ENCODE measurements around the gene BEST4.
"Not testable (repeated sequence)": the region's sequence is repeated elsewhere in the genome, so short reads cannot be mapped to it uniquely, and the experiment has no call there.

Gene BEST4

GRCh38 chr1:44819196-44819607 lies 31.2 kb upstream of the BEST4 start:
- DNase-seq: no peak

- DNase-seq: no peak
Observed at GRCh38 chr1:44817771-44818495, 30.0 kb upstream of the BEST4 start.

DNA sequence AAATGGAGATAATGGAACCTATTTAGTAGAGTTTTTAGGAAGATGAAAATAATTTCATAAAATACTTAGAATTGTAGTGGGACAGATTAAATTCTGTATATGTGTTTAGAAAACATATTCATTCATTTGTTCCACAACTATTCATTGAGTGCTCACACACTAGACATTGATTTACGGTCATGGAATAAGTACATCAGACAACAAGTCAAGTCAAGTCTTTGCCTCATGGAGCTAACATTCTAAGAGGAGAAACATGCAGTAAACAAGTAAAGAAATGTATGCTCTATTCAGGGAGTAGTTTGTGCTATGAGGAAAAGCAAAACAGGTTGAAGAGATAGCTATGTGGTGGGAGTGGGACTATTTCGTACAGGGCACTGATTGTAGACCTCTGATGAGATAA lies 29.3 kb upstream of the BEST4 start:
- DNase-seq: no peak

DNA sequence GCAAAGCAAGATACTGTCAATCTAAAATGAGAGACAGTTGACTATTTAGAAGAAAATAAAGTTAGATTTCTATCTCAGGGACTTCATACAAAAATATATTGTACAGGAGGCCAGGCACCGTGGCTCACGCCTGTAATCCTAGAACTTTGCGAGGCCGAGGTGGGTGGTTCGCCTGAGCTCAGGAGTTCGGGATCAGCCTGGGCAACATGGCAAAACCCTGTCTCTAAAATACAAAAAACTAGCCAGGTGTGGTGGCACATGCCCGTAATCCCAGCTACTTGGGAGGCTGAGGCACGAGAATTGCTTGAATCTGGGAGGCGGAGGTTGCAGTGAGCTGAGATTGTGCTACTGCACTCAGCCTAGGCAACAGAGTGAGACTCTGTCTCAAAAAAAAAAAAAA lies 28.0 kb upstream of the BEST4 start:
- DNase-seq: not testable (repeated sequence)

DNA sequence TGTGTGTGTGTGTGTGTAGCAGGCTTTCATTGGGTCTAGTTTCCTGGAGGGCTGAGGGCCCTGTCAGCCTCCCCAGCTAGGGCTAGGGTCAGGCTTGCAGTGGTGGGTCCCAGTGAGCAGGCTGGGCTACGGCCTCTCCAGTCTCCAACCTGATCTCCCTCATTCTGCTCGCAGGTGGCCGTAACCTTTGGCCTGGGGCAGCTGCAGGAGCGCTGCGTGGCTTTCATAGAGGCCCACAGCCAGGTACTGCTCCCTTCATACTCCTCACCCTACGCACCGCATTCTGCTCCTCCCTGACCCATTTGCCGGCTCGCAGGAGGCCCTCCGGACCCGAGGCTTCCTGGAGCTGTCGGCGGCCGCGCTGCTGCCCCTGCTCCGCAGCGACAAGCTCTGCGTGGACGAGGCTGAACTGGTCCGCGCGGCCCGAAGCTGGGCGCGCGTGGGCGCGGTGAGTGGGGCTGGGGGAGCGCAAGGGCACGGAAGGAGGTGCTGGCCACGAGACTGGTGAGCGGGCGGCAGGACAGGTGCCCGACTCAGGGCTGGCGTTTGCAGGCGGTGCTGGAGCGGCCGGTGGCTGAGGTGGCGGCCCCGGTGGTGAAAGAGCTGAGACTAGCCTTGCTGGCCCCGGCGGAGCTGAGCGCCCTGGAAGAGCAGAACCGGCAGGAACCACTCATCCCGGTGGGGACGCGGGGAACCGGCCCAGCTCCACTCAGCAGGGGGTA lies 25.0 kb upstream of the BEST4 start:
- no peak for DNase-seq

GRCh38 chr1:44811234-44811633 lies 23.3 kb upstream of the BEST4 start:
- DNase-seq: no peak

DNA sequence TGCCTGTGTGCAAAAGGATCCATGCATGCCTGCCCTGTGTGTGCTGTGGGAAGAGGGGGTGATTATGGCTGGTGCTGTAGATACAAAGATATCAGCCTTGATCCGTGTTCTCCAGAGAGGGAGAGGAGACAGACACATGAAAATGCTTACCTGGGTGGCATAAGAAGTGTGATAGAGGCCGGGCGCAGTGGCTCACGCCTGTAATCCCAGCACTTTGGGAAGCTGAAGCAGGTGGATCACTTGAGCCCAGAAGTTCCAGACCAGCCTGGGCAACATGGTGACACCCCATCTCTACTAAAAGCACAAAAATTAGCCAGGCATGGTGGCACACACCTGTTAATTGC lies 22.8 kb upstream of the BEST4 start:
- not testable (repeated sequence) for DNase-seq

- DNase-seq: peak; percentile 54
Observed at GRCh38 chr1:44810101-44810761, 22.3 kb upstream of the BEST4 start.

DNA sequence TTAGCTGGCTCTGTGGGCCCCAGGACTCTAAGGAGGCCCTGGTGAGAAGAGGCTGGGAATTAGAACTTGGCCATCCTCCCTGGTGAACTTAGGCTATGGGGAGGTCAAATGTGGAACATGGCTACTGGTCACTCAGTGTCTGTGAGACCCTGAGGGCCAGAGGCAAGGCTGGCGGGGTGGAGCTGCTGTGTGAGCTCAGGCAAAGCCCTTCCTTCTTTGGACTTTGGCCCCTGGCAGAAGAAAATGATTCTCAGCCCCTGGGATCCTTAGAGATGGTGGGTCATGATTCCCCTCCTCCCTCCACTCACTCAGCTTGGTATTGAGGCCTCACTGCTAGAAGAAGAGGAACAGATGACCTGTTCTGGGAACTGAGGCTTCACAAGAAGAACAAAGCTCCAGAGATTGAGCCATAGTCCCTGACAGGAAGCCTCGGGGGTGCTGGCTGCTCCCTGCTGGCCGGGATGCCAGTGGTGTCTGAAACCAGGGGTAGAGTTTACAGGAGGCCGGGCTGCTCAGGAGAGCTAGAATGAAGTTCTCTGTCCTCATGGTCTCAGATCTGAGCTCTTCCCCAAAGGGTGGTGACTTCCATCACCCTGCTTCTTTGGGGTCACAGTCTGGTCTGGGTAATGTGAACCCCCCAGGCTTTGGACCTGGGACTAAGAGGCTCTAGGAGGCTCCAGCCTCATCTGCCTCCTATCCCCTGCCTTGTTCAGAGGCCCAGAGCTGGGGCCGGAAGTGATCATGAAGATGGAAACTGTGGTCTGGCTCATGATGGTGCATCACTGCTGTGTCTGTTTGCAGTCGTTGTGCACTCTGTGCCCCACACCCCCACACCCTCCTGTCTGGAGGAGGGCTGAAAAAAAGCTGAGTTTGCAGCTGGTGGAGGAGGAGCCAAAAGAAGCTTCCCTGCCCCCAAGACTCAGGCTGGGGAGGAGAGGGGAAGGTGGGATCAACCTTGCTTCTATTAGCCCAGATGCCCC lies 21.3 kb upstream of the BEST4 start:
- DNase-seq: peak; percentile 88

- peak; percentile 84 for DNase-seq
Observed at GRCh38 chr1:44808063-44808937, 20.3 kb upstream of the BEST4 start, which contains the start of gene BTBD19. Gene BTBD19, plus strand, starts transcription at chr1:44808523. Its CDS starts 298 bp downstream, at chr1:44808821.

GRCh38 chr1:44807364-44808062 lies 19.5 kb upstream of the BEST4 start:
- peak; percentile 85 for DNase-seq

DNA sequence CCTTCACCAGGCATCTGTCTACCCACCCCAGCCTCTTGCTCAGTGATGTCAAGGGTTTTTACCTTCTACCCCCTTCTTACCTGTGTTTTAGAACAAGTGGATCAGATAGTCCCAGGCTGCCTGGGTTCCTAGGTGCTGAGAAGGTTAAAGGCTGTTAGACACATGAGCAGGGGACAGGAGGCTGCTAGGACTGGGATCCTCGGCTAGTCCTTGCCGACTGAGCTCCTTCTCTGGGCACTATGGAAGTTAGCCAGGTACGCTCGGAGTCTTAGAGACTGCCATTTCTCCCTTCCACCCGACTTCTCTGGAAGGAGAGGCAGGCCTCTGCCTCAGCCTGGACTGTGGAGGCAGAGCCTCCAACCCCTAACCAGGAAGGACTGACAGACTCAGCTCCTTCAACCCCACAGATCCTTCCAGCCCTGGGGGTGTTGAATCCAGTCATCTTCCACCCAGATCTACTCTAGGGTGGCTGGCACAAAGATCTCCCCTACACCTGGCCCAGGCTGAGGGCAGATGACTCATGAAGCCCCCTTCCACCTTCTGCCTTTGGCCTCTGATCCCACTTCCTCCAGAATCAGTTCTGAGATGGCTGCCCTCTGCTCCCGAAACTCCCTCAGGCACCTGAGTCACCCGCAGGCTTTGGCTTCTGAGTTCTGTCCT lies 18.9 kb upstream of the BEST4 start, which contains the start of gene DYNLT4:
Gene DYNLT4, minus strand, starts transcription at position 648 of the 660 bp plus-strand sequence. CDS start 683 bp downstream, outside the sequence.
- no peak for DNase-seq

- DNase-seq: no peak
Observed at GRCh38 chr1:44806025-44806703, 18.2 kb upstream of the BEST4 start.

GRCh38 chr1:44805311-44806024 lies 17.5 kb upstream of the BEST4 start:
- no peak for DNase-seq

DNA sequence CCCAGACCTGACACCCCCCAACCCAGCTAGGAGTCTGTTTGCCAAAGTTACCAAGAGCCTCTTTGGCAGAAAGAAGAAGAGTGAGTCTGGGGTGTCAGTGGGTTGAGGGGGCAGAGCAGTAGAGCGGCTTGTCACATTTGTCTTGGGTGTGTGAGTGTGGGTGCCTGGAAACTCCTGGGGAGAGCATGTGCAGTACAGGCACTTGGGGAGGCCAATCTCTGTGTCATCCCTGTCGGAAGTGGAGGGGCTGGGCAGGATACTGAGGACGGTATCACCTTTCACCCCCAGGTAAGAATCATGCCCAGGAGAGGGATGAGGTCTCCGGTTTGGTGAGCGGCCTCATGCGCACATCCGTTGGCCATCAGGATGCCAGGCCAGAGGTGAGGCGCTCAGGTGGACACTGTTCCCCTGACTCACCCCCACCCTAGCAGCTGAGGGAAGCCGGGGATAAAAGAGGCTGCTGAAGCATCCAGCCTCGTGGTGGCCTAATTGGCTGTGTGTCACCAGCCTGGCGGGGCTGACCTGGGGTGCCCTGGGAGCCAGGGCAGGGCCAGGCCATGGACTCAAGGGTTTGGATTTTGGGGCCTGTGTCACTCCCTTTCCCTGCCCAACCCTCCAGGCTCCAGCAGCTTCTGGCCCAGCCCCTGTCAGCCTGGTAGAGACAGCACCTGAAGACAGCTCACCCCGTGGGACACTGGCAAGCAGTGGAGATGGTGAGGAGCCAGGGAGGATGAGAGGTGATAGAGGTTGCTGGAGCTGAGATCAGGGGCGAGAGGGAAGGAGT lies 15.5 kb upstream of the BEST4 start:
- no peak for DNase-seq

- no peak for DNase-seq
Observed at GRCh38 chr1:44803062-44803311, 15.0 kb upstream of the BEST4 start.

DNA sequence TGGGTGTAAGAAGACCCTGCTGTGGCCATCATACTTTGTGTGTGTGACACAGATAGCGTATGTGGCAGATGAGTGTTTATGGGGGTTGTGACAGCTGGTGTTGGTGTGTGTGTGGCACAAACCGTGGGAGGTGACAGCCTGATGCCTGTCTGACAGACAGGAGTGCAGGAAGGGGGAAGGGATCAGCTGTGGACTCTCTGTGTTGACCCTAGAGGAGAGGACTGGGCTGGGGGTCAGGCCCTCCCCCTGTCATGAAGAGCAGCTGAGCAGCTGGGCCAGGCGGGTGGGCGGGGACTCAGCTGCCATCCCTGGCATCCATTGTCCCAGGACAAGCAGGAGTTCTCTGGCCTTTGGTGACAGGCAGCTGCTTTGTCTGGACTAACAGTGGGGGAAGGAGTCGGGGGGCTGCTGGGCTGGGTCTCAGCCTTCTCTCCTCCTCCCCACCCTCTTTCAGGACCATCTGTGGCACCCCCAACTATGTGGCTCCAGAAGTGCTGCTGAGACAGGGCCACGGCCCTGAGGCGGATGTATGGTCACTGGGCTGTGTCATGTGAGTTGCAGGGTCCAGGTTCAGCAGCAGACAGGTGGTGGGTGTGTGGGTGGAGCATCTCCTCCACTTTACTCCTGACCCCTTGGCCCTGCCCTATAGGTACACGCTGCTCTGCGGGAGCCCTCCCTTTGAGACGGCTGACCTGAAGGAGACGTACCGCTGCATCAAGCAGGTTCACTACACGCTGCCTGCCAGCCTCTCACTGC lies 14.5 kb upstream of the BEST4 start:
- peak; percentile 44 for DNase-seq
